HepG2 (cell line): ENCODE results near the gene NEURL4. TPM values are rescaled to one million over a fixed set of nuclear protein-coding genes. Genes with fewer than 3 reads are reported as not detected.

ENCODE experiments used
- ATF2 ChIP-seq: sonication (generic); formaldehyde crosslinking; IDR thresholded peaks from 2 replicates; pipeline ENCODE4 v1.4.0; 2020; ENCODE audit warnings: missing genetic modification reagents
- CC2D1A ChIP-seq: sonication (generic); formaldehyde crosslinking; IDR thresholded peaks from 2 replicates; pipeline ENCODE4 v1.8.1; 2023; ENCODE audit warnings: mild to moderate bottlenecking, missing genetic modification reagents
- CENPX ChIP-seq: sonication (generic); formaldehyde crosslinking; IDR thresholded peaks from 2 replicates; pipeline ENCODE4 v1.9.0; 2021; ENCODE audit warnings: mild to moderate bottlenecking, missing genetic modification reagents, moderate library complexity
- HOXA7 ChIP-seq: sonication (generic); formaldehyde crosslinking; IDR thresholded peaks from 2 replicates; pipeline ENCODE4 v1.8.1; 2022; ENCODE audit warnings: mild to moderate bottlenecking, missing genetic modification reagents, moderate library complexity
- KDM6A ChIP-seq: IDR thresholded peaks from 2 replicates; pipeline ENCODE4 v1.6.1; 2016; ENCODE audit warnings: low read depth
- MAF1 ChIP-seq: sonication (generic); formaldehyde crosslinking; IDR thresholded peaks from 2 replicates; pipeline ENCODE4 v1.5.0; 2020; ENCODE audit warnings: missing genetic modification reagents, borderline replicate concordance
- RELA ChIP-seq: sonication (generic); formaldehyde crosslinking; IDR thresholded peaks from 2 replicates; pipeline ENCODE4 v1.4.0; 2020; ENCODE audit warnings: missing genetic modification reagents
- TERF1 ChIP-seq: sonication (generic); formaldehyde crosslinking; IDR thresholded peaks from 2 replicates; pipeline ENCODE4 v1.8.0; 2022; ENCODE audit warnings: mild to moderate bottlenecking, missing genetic modification reagents, moderate library complexity
- YEATS4 ChIP-seq: sonication (generic); formaldehyde crosslinking; IDR thresholded peaks from 2 replicates; pipeline ENCODE4 v1.4.0; 2020; ENCODE audit warnings: missing genetic modification reagents, borderline replicate concordance
- ZBTB39 ChIP-seq: sonication (generic); formaldehyde crosslinking; IDR thresholded peaks from 2 replicates; pipeline ENCODE4 v1.5.0; 2020; ENCODE audit warnings: missing genetic modification reagents
- ZKSCAN5 ChIP-seq: sonication (generic); formaldehyde crosslinking; IDR thresholded peaks from 2 replicates; pipeline ENCODE4 v1.5.1; 2020; ENCODE audit warnings: mild to moderate bottlenecking, missing genetic modification reagents
- ZMYM4 ChIP-seq: sonication (generic); formaldehyde crosslinking; IDR thresholded peaks from 2 replicates; pipeline ENCODE4 v1.8.1; 2023; ENCODE audit warnings: mild to moderate bottlenecking, missing genetic modification reagents
- ZNF577 ChIP-seq: sonication (generic); formaldehyde crosslinking; IDR thresholded peaks from 2 replicates; pipeline ENCODE4 v1.4.0; 2020; ENCODE audit warnings: mild to moderate bottlenecking, low read depth, missing genetic modification reagents, borderline replicate concordance
- polyA plus RNA-seq, 8 experiments: library from polyadenylated mRNA; depleted of rRNA in 3 of 8; stranded (reverse) in 7 of 8; unstranded in 1 of 8; fragments of >200 nt; fragmentation: Illumina TruSeq in 4 of 8; extraction: Trizol in 4 of 8; gene quantifications; 2 replicates each; pipeline versions ENCODE4 v1.2.1 to v1.2.3, GENCODE V29; 2011 to 2016; ENCODE audit warnings: low read depth in 4 of 8, missing spikeins in 1 of 8, mixed read lengths in 1 of 8; ENCODE audit not compliant: insufficient read depth in 1 of 8
- total RNA-seq, 5 experiments: library from RNA; depleted of rRNA; stranded (reverse); fragments of >200 nt; fragmentation: Illumina TruSeq; extraction: Trizol; gene quantifications; 2 replicates each; pipeline ENCODE4 v1.2.3, GENCODE V29; 2016; ENCODE audit warnings: low read depth in 1 of 5
- TF ChIP-seq, protein P1 (sequence below): sonication (generic); formaldehyde crosslinking; conservative IDR thresholded peaks from 2 replicates; pipeline ENCODE4 v1.5.0; 2020; ENCODE audit warnings: missing genetic modification reagents
- TF ChIP-seq, protein P2 (sequence below): sonication (generic); formaldehyde crosslinking; IDR thresholded peaks from 2 replicates; pipeline ENCODE4 v1.5.0; 2020; ENCODE audit warnings: mild to moderate bottlenecking, missing genetic modification reagents
- TF ChIP-seq, protein P3 (sequence below): sonication (generic); formaldehyde crosslinking; IDR thresholded peaks from 2 replicates; pipeline ENCODE4 v1.5.0; 2020; ENCODE audit warnings: mild to moderate bottlenecking, missing genetic modification reagents

NEURL4 gene
- total and polyA plus RNA-seq, 2 of the 13 experiments (the other 11 are each of a cell fraction or from before 2014, with no cell fraction given) = 14.8 to 15.7 TPM

DNA sequence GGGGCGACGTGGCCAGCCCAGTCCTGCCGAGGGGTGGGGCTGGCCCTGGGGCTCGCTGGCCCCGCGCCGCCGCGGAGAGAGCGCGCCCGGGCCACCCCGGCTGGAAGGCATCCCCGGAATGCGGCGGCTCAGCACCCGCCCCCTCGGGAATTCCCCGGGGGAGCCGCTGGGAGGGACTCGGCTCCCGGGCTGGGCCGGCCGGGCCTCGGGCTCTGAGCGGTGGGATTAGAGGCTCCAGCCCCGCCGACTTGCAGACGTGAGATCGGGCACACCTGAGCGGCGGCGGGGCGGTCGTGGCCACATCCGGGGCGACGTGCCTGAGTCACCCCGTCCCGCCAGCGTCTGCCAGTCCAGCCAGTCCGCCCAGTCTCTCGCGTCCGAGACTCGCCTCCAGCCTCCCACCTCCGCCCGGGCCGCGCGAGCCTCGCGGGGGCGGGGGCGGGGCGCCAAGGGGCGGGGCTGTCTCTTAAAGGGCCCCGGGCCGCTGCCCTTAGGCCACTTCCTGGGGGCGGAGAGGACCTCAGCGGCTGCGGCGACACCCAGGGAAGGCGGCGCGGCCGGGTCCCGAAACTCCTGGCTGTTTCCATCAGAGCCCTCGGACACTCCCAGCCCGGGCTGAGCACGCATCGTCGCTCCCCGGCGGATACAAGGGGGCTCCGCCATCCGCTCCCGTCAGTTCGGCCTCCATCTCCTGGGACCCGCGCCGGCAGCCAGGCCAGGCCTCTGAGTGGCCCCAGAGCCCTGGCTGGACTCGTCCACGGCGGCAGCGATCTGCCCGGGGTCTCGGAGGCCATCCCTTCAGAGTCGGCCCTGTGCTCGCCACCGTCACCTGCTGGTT lies 22.7 kb upstream of the NEURL4 start, which contains the start of gene KCTD11 (continued):
- TF ChIP-seq, protein P1, sequence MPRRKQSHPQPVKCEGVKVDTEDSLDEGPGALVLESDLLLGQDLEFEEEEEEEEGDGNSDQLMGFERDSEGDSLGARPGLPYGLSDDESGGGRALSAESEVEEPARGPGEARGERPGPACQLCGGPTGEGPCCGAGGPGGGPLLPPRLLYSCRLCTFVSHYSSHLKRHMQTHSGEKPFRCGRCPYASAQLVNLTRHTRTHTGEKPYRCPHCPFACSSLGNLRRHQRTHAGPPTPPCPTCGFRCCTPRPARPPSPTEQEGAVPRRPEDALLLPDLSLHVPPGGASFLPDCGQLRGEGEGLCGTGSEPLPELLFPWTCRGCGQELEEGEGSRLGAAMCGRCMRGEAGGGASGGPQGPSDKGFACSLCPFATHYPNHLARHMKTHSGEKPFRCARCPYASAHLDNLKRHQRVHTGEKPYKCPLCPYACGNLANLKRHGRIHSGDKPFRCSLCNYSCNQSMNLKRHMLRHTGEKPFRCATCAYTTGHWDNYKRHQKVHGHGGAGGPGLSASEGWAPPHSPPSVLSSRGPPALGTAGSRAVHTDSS (CRISPR knock-in tag) = no peak
- TF ChIP-seq ZNF577 (no peak), ZBTB39 (CRISPR knock-in tag) (0 out of 2 replicates have a peak, but pooled peaks have one; percentile 55), ZMYM4 (CRISPR knock-in tag) (no peak; the same call in 1 of the 2 replicates), HOXA7 (CRISPR knock-in tag) (no peak), ZKSCAN5 (CRISPR knock-in tag) (no peak), CENPX (CRISPR knock-in tag) (no peak), KDM6A (CRISPR knock-in tag) (no peak), MAF1 (CRISPR knock-in tag) (peak; percentile 32; the same call in 1 of the 2 replicates), RELA (CRISPR knock-in tag) (peak; percentile 97), YEATS4 (peak; percentile 73; the same call in 1 of the 2 replicates), TERF1 (no peak), ATF2 (CRISPR knock-in tag) (no peak), CC2D1A (CRISPR knock-in tag) (no peak)
- TF ChIP-seq, protein P2, sequence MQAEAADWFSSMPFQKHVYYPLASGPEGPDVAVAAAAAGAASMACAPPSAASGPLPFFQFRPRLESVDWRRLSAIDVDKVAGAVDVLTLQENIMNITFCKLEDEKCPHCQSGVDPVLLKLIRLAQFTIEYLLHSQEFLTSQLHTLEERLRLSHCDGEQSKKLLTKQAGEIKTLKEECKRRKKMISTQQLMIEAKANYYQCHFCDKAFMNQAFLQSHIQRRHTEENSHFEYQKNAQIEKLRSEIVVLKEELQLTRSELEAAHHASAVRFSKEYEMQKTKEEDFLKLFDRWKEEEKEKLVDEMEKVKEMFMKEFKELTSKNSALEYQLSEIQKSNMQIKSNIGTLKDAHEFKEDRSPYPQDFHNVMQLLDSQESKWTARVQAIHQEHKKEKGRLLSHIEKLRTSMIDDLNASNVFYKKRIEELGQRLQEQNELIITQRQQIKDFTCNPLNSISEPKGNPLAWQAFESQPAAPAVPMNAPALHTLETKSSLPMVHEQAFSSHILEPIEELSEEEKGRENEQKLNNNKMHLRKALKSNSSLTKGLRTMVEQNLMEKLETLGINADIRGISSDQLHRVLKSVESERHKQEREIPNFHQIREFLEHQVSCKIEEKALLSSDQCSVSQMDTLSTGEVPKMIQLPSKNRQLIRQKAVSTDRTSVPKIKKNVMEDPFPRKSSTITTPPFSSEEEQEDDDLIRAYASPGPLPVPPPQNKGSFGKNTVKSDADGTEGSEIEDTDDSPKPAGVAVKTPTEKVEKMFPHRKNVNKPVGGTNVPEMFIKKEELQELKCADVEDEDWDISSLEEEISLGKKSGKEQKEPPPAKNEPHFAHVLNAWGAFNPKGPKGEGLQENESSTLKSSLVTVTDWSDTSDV (CRISPR knock-in tag) = no peak
- TF ChIP-seq, protein P3, sequence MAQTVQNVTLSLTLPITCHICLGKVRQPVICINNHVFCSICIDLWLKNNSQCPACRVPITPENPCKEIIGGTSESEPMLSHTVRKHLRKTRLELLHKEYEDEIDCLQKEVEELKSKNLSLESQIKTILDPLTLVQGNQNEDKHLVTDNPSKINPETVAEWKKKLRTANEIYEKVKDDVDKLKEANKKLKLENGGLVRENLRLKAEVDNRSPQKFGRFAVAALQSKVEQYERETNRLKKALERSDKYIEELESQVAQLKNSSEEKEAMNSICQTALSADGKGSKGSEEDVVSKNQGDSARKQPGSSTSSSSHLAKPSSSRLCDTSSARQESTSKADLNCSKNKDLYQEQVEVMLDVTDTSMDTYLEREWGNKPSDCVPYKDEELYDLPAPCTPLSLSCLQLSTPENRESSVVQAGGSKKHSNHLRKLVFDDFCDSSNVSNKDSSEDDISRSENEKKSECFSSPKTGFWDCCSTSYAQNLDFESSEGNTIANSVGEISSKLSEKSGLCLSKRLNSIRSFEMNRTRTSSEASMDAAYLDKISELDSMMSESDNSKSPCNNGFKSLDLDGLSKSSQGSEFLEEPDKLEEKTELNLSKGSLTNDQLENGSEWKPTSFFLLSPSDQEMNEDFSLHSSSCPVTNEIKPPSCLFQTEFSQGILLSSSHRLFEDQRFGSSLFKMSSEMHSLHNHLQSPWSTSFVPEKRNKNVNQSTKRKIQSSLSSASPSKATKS (CRISPR knock-in tag) = no peak
